NCI-H2081 treated with DMSO at 0.1 percent for 48 hours (cell line): Measurements from ENCODE around the gene TOR2A.
"Not testable (repeated sequence)": the region's sequence is repeated elsewhere in the genome, so short reads cannot be mapped to it uniquely, and the experiment has no call there.

Experiments used
- DNase-seq: peaks from one replicate; lab custom pipeline; 2025; lab: John Stamatoyannopoulos, UW

TOR2A gene

DNA sequence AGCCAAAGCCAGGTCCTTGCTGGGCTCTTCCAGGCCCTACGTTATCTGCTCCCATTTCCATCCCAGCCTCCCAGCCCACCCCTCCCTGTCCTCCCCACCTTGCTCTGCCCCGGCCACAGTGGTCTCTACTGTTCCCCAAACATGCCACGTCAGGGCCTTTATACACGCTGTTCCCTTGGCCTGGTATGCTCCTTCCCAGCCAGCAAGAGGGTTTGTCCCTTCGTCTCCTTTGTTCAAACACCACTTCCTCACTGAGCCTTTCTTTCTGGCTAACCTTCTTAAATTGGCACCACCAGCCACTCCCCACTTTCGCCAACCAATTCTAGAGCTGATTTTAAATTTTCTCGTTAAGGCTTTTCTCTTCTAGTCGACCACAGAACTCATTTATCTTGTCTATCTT is 33.6 kb upstream of the TOR2A start:
- no peak for DNase-seq

DNA sequence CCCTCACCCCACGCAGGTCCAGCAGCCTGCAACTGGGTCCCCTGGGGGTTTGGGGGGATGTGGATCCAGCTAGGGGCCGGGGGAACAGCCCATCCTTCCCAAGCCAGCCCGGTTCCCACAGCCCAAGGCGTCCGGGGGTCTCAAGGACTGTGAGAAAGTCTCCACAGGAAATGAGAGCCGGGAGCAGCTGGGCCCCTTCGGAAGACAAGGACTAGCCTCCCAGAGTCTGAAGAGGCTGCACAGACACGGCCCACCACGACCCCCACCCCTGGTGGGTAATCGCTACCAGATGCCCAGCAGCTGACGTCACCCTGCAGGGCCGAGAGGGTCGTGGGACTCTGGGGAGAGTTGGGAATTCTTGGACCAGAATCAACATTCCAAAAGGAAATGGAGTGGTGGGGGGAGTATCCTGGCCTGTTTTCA is 32.8 kb upstream of the TOR2A start:
- no peak for DNase-seq

DNA sequence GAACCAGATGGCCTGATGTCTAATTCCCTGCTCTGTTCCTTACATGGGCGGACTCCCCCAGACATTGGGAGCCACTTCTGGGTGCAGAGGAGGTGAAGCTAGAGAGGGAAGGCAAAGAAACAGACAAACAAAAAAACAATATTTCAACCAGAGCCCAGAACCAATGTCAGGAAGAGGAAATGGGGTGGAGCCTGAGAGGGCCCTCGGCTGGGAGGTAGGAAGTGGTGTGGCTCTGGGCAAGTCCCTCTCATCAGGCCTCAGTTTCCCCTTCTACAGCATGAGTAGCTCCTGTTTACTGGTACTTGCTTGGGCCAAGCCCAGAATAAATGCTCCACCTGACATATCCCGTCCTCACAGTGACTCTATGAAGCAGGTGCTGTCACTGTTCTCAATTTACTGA is 32.3 kb upstream of the TOR2A start:
- no peak for DNase-seq

DNA sequence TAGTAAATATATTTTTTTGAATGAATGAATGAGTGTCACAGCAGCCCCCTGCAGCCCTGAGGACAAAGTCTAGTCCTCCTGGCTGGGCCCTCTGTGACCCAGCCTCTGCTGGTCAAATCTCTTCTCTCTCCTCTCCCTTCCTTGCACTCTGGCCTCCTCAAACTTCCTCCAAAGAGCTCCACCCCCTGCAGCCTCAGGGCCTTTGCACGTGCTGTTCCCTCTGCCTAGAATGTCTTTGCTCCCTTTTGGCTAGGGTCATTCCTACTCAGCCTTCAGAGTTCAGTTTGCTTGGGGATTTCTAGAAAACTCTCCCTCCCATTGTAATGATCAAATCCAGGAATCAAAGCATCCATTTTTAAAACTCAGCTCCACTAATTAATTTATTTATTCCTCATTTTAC is 30.3 kb upstream of the TOR2A start:
- no peak for DNase-seq

DNA sequence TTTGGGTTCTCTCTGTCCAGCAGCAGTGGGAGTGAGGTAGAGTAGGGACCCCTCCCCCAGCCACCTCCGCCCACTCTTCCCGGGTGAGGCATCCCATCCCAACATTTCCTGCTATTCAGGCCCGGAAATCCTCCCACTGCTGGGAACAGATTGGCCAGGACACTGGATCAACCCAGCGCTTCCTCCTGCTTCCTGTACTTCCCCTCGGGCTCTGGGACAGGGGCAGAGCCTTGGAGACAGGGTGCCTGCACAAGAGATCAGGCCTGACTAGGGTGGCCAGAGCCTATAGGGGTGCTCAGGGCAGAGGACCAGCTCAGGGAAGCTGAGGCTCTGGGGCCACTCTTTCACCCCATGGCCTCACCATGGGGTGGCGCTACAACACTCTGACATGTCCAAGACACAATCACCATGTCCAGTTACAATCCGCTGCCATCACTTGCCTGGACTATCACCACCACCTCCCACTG is 28.9 kb upstream of the TOR2A start:
- no peak for DNase-seq

DNA sequence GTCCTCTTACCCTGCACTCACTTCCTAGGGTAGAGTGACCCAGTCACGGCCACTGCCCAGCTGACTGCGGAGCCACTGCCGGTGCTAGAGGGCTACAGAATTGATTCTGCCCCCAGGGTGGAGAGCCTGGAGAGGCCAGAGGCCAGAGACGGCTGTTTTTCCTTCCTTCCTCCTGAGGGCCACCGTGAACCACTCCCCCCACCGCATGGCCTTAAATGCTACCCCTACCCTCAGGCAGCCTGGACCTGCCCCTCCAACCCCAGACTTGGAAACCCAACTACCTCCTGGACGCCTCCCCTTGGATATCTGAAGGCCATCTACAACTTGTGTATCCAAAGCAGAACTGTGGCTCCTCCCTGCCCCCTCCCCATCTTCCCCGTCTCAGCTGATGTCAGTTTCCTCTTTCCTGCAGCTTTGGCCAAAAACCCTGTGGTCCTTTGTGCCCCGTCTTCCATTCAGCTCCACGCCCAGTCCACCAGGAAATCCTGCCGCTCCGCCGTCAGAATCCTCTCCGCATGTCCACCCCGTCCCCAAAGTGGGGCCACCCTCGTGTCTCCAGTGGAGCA is 27.1 kb upstream of the TOR2A start:
- no peak for DNase-seq

DNA sequence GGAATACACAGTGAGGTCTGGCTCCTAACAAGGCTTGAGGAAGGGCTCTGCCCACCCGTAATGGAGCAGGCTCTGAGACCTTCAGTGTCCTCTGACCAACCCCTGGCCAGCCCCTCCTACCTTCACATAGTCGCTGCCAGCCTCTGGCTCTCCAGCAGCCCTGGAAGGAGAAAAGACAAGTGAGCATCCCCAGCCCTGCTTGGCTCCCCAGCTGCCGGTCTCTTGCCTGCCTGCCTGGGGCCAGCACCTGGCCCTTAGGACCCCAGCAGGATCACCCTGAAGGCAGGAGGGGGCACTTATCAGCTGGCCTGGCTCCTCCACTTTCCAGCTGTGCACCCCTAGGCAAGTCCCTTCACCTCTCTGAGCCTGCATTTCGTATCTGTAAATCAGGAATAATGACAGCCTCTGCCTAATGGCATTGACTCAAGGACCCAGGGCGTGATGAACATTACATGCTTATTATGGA is 26.4 kb upstream of the TOR2A start:
- DNase-seq, result no peak

DNA sequence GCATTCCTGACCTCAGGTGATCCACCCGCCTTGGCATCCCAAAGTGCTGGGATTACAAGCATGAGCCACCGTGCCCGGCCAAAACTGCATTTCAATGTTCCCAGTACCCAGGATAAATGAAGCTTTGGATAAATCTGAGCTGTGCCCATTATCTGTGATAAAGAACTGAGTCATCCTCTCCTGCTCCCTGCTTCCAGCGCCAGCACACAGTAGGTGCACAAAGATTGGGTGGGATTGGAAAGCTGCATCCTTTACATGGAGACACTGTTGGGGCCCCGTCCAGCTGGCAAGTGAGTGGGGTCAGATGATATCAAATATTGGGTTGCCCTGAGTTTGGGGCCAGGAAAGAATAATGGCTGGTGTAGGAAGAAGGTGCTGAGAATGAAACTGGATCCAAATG is 26.0 kb upstream of the TOR2A start:
- DNase-seq, result no peak

DNA sequence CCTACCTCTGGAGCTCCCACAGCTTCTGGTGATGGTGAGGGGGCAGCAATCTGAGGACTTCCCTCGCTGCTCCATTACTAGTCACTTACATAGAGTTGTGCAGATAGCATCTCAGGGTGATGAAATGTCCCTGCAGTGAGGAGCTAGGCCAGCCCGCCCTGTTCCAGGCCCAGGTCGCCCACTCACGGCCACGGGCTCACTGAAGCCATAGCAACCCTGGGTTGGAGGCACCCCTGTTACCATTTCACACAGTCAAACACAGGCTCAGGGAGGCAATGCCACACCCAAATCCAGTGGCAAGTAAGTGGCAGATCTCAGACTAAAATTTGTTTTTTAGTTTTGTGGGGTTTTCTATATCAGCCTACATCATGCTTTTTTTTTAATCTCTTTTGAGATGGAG is 23.7 kb upstream of the TOR2A start:
- DNase-seq, result no peak

DNA sequence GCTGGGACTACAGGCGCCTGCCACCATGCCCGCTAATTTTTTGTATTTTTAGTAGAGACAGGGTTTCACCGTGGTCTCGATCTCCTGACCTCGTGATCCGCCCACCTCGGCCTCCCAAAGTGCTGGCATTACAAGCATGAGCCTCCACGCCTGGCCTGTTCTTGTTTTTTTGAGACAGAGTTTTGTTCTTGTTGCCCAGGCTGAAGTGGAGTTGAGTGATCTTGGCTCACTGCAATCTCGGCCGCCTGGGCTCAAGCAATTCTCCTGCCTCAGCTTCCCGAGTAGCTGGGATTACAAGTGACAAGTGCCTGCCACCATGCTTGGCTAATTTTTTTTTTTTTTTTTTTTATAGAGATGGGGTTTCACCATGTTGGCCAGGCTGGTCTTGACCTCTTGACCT is 21.7 kb upstream of the TOR2A start:
- not testable (repeated sequence) for DNase-seq

DNA sequence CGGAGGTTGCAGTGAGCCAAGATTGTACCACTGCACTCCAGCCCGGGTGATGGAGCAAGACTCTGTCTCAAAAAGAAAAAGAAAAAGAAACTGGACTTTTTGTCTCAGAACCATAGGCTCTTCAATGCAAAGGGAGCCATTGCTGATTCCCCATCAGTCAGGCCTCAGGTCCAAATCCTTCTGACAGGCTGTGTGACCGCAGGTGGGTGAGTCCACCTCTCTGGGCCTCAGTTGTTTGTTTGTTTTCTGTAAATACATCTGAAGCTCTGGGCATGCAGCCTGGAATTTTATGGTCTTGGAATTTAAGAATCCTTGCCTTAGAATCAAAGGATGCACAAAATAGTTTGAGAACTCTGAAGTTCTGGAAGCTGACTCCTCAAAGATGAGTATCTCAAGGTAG is 21.1 kb upstream of the TOR2A start:
- DNase-seq, result no peak

DNA sequence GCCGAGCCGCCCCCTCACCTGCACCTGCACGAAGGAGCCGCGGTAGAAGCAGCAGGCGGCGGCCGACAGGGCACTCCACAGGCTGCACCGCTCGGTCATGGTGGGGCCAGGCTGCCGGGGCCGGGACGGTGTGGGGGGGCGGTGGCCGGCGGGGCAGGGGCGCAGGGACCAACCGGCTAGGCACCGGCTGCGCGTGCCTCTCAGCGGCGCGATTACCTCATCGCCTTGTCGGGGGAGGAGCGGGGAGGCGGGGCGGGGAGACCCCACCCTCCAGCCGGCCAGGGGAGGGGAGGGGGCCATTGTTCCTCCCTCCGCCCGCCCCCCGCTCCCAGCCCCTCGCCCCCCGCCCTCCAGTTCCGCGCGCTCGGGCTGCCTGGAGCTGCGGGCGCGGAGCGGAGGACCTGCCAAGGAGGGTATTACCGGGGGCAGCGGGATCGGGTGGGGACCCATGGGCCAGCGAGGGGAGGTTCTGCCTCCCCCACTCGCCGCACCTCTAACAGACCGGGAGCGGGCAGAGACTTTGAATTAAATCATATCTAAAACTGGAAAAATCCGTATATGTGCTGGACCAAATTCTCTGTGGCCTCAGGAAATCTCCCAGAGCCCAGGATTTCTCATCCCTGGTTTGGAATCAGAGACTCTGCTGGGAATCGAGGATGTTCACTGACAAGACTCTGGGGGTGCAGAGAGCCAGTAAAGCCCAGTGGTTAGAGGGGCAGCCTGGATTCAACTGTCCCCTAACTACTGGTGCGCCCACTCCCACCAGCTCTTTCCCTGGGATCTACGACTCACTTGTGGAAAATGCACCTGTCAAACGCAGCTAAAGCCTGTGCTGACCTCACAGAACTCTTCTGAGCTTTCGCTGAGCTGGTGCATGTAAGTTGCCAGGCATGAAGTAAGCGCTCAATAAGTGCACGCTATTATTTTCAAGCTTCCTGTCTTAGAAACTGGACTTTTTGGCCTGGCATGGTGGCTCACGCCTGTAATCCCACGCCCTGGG is 20.3 kb upstream of the TOR2A start:
- no peak for DNase-seq

DNA sequence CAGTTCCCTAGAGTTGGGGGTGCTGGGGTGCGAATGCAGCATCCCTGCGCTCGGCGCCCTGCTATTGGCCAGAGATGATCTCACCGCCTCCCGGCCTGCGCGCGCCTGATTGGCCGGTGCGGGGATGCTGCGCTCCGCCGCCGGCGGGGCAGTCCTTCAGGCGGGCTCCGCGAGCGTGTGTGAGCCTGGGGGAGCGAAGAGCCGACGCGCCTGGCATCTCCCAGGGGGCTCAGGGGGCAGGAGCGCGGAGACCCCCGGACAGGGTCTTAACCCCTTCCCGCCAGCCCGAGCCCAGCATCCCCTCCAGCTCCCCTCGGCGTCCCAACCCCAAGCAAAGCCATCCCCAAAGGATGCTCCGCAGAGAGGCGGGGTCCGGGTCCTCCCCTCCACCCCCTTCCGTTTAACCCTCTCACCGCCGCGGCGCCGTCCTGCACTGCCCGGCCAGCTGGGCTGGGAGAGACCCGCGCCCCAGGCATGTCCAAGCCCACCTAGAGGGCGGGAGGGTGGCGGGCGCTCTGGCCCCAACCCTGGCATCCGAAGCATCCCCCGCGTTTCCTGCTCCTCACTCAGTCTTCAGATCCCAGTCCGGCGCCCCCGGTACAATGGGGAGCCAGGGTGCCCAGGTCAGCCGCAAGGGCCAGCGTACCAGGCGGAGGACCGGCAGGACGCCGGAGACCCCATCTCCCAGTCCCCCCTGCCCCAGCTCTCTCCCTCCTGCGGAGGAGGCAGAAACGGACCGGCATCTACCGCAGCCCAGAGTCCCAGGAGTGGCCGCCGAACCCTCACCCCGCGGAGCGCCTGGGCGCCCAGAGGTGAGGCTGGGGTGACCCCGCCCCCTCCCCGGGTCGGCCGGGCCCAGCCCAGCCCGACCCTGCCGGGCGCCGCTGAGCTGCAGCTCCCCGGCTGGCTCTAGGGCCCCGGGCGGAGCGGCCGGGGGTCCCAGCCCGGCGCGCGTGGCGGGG is 19.3 kb upstream of the TOR2A start:
- no peak for DNase-seq

DNA sequence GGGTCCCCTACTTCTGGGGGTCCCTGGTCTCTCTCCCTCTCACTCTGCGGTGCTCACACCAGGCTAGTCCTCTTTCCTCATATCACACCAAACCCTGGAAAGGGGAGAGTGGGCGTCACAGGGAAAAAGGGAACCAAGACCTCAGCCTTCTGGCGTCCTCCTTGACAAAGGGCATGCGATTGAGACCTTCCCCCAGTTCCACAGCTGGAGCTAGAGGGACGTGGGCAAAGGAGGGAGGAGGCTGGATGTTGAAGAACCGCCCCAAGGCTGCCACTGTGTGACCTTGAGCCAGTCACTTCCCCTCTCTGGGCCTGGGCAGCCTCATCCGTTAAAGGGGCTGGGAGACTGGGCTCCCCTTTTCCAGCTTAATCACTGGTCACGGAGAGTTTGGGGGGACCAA is 18.5 kb upstream of the TOR2A start:
- no peak for DNase-seq

DNA sequence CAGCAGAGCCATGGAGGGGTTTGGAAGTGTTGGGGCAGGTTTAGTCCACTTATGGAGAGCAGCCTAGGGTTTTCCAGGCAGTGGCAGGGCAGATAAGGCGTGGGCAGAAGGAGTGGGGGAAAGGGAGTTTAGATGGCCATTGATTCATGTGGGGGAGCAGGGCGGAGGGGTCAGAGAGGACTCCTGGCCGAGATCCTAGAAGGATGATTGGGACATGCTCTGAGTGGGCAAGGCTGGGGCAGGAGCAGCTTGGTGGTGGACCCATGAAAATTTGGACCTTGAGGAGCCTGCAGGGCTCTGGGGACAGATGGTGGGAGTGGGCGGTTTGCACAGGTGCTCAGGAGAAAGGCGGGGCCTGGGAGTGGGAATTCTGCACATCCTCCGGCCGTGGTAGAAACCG is 18.1 kb upstream of the TOR2A start:
- no peak for DNase-seq

DNA sequence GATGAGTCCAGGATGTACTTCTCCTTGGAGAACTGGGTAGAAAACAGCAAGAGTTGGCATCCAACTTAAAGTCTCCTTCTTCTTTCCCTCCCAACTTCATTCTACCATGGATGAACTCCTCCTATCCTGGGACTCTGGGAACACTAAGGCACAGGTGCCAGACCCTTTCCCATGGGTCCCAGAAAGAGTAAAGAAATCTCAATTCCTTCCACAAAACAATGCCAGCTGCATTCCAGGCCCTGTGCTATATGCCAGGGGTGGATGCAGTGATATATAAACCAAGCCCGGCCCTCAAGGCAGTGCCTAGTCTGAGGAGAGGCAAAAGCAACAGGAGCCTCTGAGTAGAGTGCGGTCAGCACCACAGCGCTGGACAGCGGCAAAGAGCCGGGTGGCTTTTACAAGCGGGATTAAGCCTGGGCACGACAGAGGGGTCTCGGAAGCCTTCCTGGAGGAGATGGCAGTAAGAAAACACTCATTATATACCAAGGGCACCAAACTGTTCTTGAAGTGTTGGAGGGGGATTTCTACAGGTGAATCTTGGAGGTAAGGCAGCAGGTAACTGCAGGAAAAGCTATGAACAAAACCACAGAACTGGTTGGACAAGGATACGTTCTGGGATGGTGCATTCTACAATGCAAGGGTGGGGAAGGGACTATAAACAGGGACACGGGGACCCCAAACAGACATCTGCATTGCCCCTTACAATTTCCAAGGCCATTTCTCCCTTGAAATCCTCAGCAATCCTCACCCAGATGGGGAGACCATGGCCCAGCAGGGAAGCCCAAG is 16.4 kb upstream of the TOR2A start:
- no peak for DNase-seq

DNA sequence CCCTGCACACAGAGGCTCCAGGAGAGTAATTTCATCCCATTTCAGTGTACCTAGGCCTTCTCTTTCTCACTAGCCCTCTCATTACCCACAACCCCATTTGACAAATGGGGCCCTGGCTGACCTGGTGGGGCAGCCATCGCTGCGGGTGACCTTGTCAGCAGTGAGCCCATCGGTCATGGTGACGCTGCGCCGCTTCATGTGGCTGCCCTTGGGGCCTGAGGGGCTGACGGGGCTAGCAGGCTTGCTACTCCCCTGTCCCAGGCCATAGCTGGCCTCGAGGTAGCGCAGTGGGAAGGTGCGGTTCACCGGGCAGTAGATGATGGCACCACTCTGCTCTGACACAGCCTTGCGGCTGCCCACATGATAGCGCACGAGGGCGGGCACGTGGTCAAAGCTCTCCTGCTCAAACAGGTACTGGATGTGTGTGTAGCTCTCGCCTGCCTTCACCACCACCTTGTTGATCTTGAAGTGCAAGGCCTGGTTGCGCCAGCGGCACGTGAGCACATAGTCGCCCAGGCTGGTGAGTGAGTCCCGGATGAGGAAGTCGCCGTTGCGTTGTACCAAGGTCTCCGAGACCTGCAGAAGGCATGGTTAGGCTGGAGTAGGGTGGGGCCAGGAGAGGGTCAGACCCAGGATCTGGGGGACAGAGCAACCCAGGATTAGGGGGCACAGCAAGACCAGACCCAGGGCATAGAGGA is 14.1 kb upstream of the TOR2A start:
- DNase-seq, result no peak

DNA sequence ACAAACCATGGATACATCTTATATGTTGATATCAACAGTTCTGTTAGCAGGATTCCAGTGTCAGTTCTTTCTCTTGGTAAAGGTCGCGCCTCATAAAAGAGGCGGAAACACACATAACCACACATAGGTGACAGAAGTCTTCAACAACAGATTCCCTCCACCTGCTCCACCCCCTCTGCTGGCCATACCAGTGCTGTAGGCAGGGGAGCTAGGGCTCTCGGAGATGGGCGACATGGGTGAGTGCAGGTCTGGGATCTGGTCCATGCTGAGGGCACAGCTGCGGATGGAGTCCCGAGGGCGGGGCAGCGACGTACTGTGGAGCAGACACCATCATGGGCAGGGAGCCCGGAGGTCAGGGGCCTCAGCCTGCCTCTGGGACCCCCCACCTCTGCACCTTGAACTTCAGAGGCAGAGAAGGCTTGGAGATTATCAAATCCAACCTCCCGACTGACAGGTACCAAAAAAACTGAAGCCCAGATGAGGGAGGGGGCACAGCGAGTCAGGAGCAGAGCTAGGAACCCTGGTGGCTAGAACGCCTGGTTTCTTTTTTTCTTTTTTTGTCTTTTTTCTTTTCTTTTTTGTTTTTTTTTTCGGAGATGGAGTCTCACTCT is 12.0 kb upstream of the TOR2A start:
- DNase-seq, result no peak

DNA sequence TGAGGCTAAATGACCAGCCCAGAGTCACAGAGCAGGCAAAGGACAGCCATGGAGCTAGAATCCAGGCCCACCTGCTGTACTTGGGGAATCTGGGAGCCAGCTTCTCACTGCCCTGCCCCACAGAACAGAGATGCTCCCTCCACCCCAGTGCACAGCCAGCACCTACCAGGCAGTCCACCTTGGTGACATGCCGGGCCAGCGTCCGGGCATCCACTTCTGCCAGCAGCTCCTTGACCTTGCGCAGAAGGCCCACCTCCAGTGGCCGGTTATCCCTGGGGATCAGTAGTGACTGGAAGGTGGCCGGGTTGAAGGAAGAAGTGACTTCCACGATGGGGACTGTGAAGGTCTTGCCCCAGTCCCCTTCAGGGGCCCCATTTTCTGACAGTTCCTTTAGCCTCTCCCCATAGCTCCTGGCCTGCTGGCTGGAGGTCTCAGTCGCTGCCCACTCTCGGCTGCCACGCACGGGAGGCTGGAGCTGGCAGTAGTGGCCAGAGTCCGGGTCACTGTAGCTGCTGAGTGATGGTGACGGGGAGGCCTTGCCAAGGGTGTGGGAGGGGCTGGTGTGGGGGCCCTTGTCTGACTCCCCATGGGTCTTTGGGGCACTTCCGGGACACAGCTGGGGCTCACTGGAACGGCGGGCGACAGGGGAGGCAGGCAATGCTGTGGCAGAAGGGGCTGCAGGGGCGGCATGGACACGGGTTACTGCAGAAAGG is 9.5 kb upstream of the TOR2A start:
- no peak for DNase-seq
